ENCODE results near the gene TOPORS. TPM values are rescaled to one million over a fixed set of nuclear protein-coding genes. Genes with fewer than 3 reads are reported as not detected.

TOPORS gene
- total and polyA plus RNA-seq, 4 donors = 4.8 to 19.9 (median 10.4) TPM

GRCh38 chr9:32580631-32581300, 28.4 kb upstream of the TOPORS start:
- no peak overlapping the region for H3K27ac ChIP-seq (ENCODE audit: low read depth in 1 of 2, low read length in 2 of 2)
- H3K36me3 ChIP-seq (ENCODE audit: control insufficient read depth in 4 of 4, insufficient read depth in 3 of 4, low read depth in 1 of 4, low read length in 3 of 4) = no peaks in the 10 kb centered on the region
- DNase-seq (ENCODE audit: low spot score) = no peak

GRCh38 chr9:32579706-32580331, 27.4 kb upstream of the TOPORS start:
- WGBS = 19% methylated on average over 4 of the region's 4 CpGs
- Histone ChIP-seq H3K9me3 (ENCODE audit: control insufficient read depth in 4 of 4, low read length in 3 of 4) (no peaks in the 10 kb centered on the region), H3K27me3 (ENCODE audit: control insufficient read depth in 4 of 4, insufficient read depth in 4 of 4, low read length in 3 of 4) (no peaks in the 10 kb centered on the region), H3K27ac (ENCODE audit: low read depth in 1 of 2, low read length in 2 of 2) (no peak overlapping the region), H3K4me1 (ENCODE audit: control insufficient read depth in 4 of 4, insufficient read depth in 4 of 4, low read length in 3 of 4) (peaks cover 0 to 8% (median 3%) of the 10 kb centered on the region in 4 donors), H3K9ac (ENCODE audit: low read depth in 1 of 2, low read length in 2 of 2) (no peak overlapping the region), H3K4me3 (ENCODE audit: low read depth in 1 of 3, low read length in 3 of 3) (no peak overlapping the region), H3K36me3 (ENCODE audit: control insufficient read depth in 4 of 4, insufficient read depth in 3 of 4, low read depth in 1 of 4, low read length in 3 of 4) (no peaks in the 10 kb centered on the region)
- TF ChIP-seq HNF4A (conservative IDR thresholded peaks at IDR 0.05) (no peak), RAD21 (IDR thresholded peaks at IDR 0.05) (peak; percentile 90 to 93), CTCF (IDR thresholded peaks at IDR 0.05; ENCODE audit: low read depth, low read length, missing input control) (peak; percentile 95)
- DNase-seq (ENCODE audit: low spot score) = peak; percentile 83

More at GRCh38 chr9:32580631-32581300, 28.4 kb upstream of the TOPORS start:
- H3K4me1 ChIP-seq (ENCODE audit: control insufficient read depth in 4 of 4, insufficient read depth in 4 of 4, low read length in 3 of 4) = peaks cover 0 to 8% (median 3%) of the 10 kb centered on the region in 4 donors
- H3K4me3 ChIP-seq (ENCODE audit: low read depth in 1 of 3, low read length in 3 of 3) = no peak overlapping the region
- no peaks in the 10 kb centered on the region for H3K27me3 ChIP-seq (ENCODE audit: control insufficient read depth in 4 of 4, insufficient read depth in 4 of 4, low read length in 3 of 4)
- H3K9ac ChIP-seq (ENCODE audit: low read depth in 1 of 2, low read length in 2 of 2) = no peak overlapping the region
- WGBS = 19% methylated on average over 3 of the region's 3 CpGs
- H3K9me3 ChIP-seq (ENCODE audit: control insufficient read depth in 4 of 4, low read length in 3 of 4) = no peaks in the 10 kb centered on the region
- TF ChIP-seq GABPA (IDR thresholded peaks at IDR 0.05 in 1 of 2, conservative IDR thresholded peaks at IDR 0.05 in 1 of 2) (no peak), REST (IDR thresholded peaks at IDR 0.05) (no peak), ATF3 (IDR thresholded peaks at IDR 0.05) (no peak), RAD21 (IDR thresholded peaks at IDR 0.05) (no peak), FOXA2 (IDR thresholded peaks at IDR 0.05) (no peak), CTCF (IDR thresholded peaks at IDR 0.05; ENCODE audit: low read depth, low read length, missing input control) (no peak)
